Measurements from ENCODE around the gene TARBP2.
"Not testable (repeated sequence)": the region's sequence is repeated elsewhere in the genome, so short reads cannot be mapped to it uniquely, and the experiment has no call there.

Gene TARBP2

GRCh38 chr12:53480491-53481442 is 20.3 kb upstream of the TARBP2 start:
- H3K4me3 ChIP-seq: no peak overlapping the region
- peak overlapping the region in 2 of 11 experiments; percentile 8 to 54; a peak in 4 of 22 replicates for H3K9ac ChIP-seq
- no peaks in the 10 kb centered on the region for H3K27me3 ChIP-seq
- no peaks in the 10 kb centered on the region for H3K9me3 ChIP-seq (replicated peaks in 1 of 11)
- no peak for TF ChIP-seq Cebpa-rat (IDR thresholded peaks at IDR 0.05)
- peaks cover 0 to 26% (median 0%) of the 10 kb centered on the region in 10 experiments; a peak in 6 of 20 replicates for H3K4me1 ChIP-seq
- 0 out of 22 replicates have a peak overlapping the region, but pooled peaks of 1 of the 11 experiments have one; percentile 33 for H3K4me2 ChIP-seq
- peaks cover 94 to 100% (median 99%) of the 10 kb centered on the region in 11 experiments for H4K20me1 ChIP-seq
- no peak overlapping the region; a peak in 2 of 22 replicates for H3K27ac ChIP-seq
- peaks cover 96 to 100% (median 99%) of the 10 kb centered on the region in 11 experiments for H3K36me3 ChIP-seq

GRCh38 chr12:53481458-53481857 is 19.6 kb upstream of the TARBP2 start:
- H3K27ac ChIP-seq: not testable (repeated sequence)

GRCh38 chr12:53481939-53482586 is 19.0 kb upstream of the TARBP2 start:
- Histone ChIP-seq H3K4me1 (peaks cover 0 to 26% (median 8%) of the 10 kb centered on the region in 10 experiments; a peak in 11 of 20 replicates), H3K27me3 (no peaks in the 10 kb centered on the region), H3K9me3 (replicated peaks in 1 of 11) (no peaks in the 10 kb centered on the region), H3K4me3 (no peak overlapping the region), H4K20me1 (peaks cover 94 to 100% (median 99%) of the 10 kb centered on the region in 11 experiments), H3K4me2 (no peak overlapping the region), H3K9ac (no peak overlapping the region), H3K36me3 (peaks cover 95 to 100% (median 99%) of the 10 kb centered on the region in 11 experiments), H3K27ac (no peak overlapping the region)
- no peak for TF ChIP-seq Cebpa-rat (IDR thresholded peaks at IDR 0.05)

More at GRCh38 chr12:53481458-53481857, 19.6 kb upstream of the TARBP2 start:
- Histone ChIP-seq H4K20me1 (peaks cover 94 to 100% (median 99%) of the 10 kb centered on the region in 11 experiments), H3K36me3 (peaks cover 96 to 100% (median 99%) of the 10 kb centered on the region in 11 experiments), H3K4me1 (peaks cover 0 to 26% (median 6%) of the 10 kb centered on the region in 10 experiments; a peak in 11 of 20 replicates)
- not testable (repeated sequence) for H3K9ac ChIP-seq; H3K9me3 ChIP-seq (replicated peaks in 1 of 11); H3K4me2 ChIP-seq; H3K4me3 ChIP-seq; H3K27me3 ChIP-seq

- Histone ChIP-seq H3K4me2 (no peak overlapping the region), H3K4me3 (no peak overlapping the region), H3K9me3 (replicated peaks in 1 of 11) (no peaks in the 10 kb centered on the region), H3K27me3 (no peaks in the 10 kb centered on the region), H3K27ac (no peak overlapping the region), H3K36me3 (peaks cover 94 to 100% (median 99%) of the 10 kb centered on the region in 11 experiments), H3K9ac (no peak overlapping the region), H3K4me1 (peaks cover 0 to 26% (median 8%) of the 10 kb centered on the region in 10 experiments; a peak in 11 of 20 replicates), H4K20me1 (peaks cover 90 to 100% (median 99%) of the 10 kb centered on the region in 11 experiments)
- no peak for TF ChIP-seq Cebpa-rat (IDR thresholded peaks at IDR 0.05)
Measured at GRCh38 chr12:53482626-53483168, 18.4 kb upstream of the TARBP2 start.

GRCh38 chr12:53483225-53483978 is 17.7 kb upstream of the TARBP2 start:
- Histone ChIP-seq H4K20me1 (peaks cover 83 to 100% (median 97%) of the 10 kb centered on the region in 11 experiments), H3K36me3 (peaks cover 92 to 100% (median 99%) of the 10 kb centered on the region in 11 experiments), H3K27me3 (no peaks in the 10 kb centered on the region), H3K9me3 (replicated peaks in 1 of 11) (no peaks in the 10 kb centered on the region), H3K4me3 (no peak overlapping the region), H3K27ac (no peak overlapping the region), H3K4me1 (peaks cover 0 to 19% (median 8%) of the 10 kb centered on the region in 10 experiments; a peak in 11 of 20 replicates), H3K4me2 (no peak overlapping the region), H3K9ac (no peak overlapping the region; a peak in 1 of 22 replicates)
- TF ChIP-seq Cebpa-rat (IDR thresholded peaks at IDR 0.05): no peak

GRCh38 chr12:53483979-53484377 is 17.1 kb upstream of the TARBP2 start:
- Histone ChIP-seq H3K9ac (no peak overlapping the region), H4K20me1 (peaks cover 77 to 99% (median 91%) of the 10 kb centered on the region in 11 experiments), H3K4me2 (no peak overlapping the region), H3K27ac (no peak overlapping the region), H3K4me3 (no peak overlapping the region), H3K36me3 (peaks cover 86 to 95% (median 93%) of the 10 kb centered on the region in 11 experiments), H3K9me3 (replicated peaks in 1 of 11) (no peaks in the 10 kb centered on the region), H3K27me3 (no peaks in the 10 kb centered on the region), H3K4me1 (peaks cover 0 to 14% (median 8%) of the 10 kb centered on the region in 10 experiments; a peak in 11 of 20 replicates)
- no peak for TF ChIP-seq Cebpa-rat (IDR thresholded peaks at IDR 0.05)

GRCh38 chr12:53484686-53485575 is 16.2 kb upstream of the TARBP2 start:
- Histone ChIP-seq H3K27ac (0 out of 22 replicates have a peak overlapping the region, but pooled peaks of 1 of the 11 experiments have one; percentile 9), H3K9me3 (replicated peaks in 1 of 11) (no peaks in the 10 kb centered on the region), H3K9ac (0 out of 22 replicates have a peak overlapping the region, but pooled peaks of 1 of the 11 experiments have one; percentile 23), H3K4me2 (no peak overlapping the region), H4K20me1 (peaks cover 68 to 99% (median 84%) of the 10 kb centered on the region in 11 experiments), H3K4me1 (peaks cover 0 to 11% (median 6%) of the 10 kb centered on the region in 10 experiments; a peak in 11 of 20 replicates), H3K27me3 (no peaks in the 10 kb centered on the region), H3K4me3 (no peak overlapping the region), H3K36me3 (peaks cover 77 to 95% (median 84%) of the 10 kb centered on the region in 11 experiments)
- no peak for TF ChIP-seq Cebpa-rat (IDR thresholded peaks at IDR 0.05)
